Measurements from ENCODE around the gene KHDRBS2. TPM values are rescaled to one million over a fixed set of nuclear protein-coding genes. Genes with fewer than 3 reads are reported as not detected.

Gene KHDRBS2
- total and polyA plus RNA-seq, 2 donors (not counting 3 experiments of a cell fraction or from before 2014, with no cell fraction given), result not detected

- Histone ChIP-seq H2AFZ (ENCODE audit: low read depth, low read length) (no peak overlapping the region), H3K79me2 (ENCODE audit: control insufficient read depth, insufficient read depth, low read length) (no peaks in the 10 kb centered on the region), H3K27me3 (ENCODE audit: control insufficient read depth in 2 of 2, insufficient read depth in 2 of 2, low read length in 2 of 2) (no peaks in the 10 kb centered on the region), H3K36me3 (ENCODE audit: control insufficient read depth in 2 of 2, extremely low read depth in 1 of 2, insufficient read depth in 2 of 2, low read length in 2 of 2) (no peaks in the 10 kb centered on the region), H4K20me1 (replicated peaks; ENCODE audit: control insufficient read depth, extremely low read depth, insufficient read depth, low read length) (no peaks in the 10 kb centered on the region), H3K27ac (ENCODE audit: insufficient read depth, low read depth, low read length) (no peak overlapping the region), H3K4me2 (ENCODE audit: insufficient read depth, low read length) (no peak overlapping the region), H3K9me1 (replicated peaks; ENCODE audit: control insufficient read depth, extremely low read depth, insufficient read depth, low read length) (no peaks in the 10 kb centered on the region), H3K4me3 (replicated peaks in 1 of 3; ENCODE audit: insufficient read depth in 1 of 3, low read depth in 1 of 3, low read length in 3 of 3) (no peak overlapping the region), H3K9me3 (replicated peaks; ENCODE audit: control insufficient read depth, insufficient read depth, low read length) (peaks cover 3% of the 10 kb centered on the region), H3K4me1 (ENCODE audit: control insufficient read depth, extremely low read depth, insufficient read depth, low read length) (no peaks in the 10 kb centered on the region), H3K9ac (replicated peaks; ENCODE audit: extremely low read depth, insufficient read depth, low read length) (no peak overlapping the region)
- TF ChIP-seq MAX (IDR thresholded peaks at IDR 0.05; ENCODE audit: insufficient read depth, insufficient read length) (no peak), CTCF (IDR thresholded peaks at IDR 0.05; ENCODE audit: extremely low read depth in 1 of 2, insufficient read depth in 1 of 2, low read depth in 1 of 2, low read length in 2 of 2) (no peak), POLR2A (IDR thresholded peaks at IDR 0.05; ENCODE audit: low read depth, low read length) (no peak), EZH2 (IDR thresholded peaks at IDR 0.05; ENCODE audit: borderline replicate concordance, low read depth, low read length, severe bottlenecking) (no peak), MYC (IDR thresholded peaks at IDR 0.05; ENCODE audit: low read depth, low read length) (no peak), GATA2 (IDR thresholded peaks at IDR 0.05; ENCODE audit: insufficient read depth, insufficient read length, low read depth, low read length) (no peak), POLR2AphosphoS5 (IDR thresholded peaks at IDR 0.05; ENCODE audit: insufficient read depth, low read depth, low read length) (no peak), JUN (IDR thresholded peaks at IDR 0.05; ENCODE audit: borderline replicate concordance, insufficient read depth, insufficient read length, low read depth) (no peak), FOS (IDR thresholded peaks at IDR 0.05; ENCODE audit: borderline replicate concordance, insufficient read depth, low read length) (no peak)
- FAIRE-seq (no peak), DNase-seq (ENCODE audit: low read depth, low spot score) (no peak)
- intact Hi-C loops (cut with micrococcal nuclease), result no loop called here
- CTCF ChIA-PET, result no interaction called here
- POLR2A ChIA-PET, result no interaction called here
- no TSS peak for BruUV-seq (replicated peaks)
- dilution Hi-C loops (cut with MboI; ENCODE audit: extremely low pct_ligation_motif_present, low sequenced_read_pairs), result no loop called here
Observed at GRCh38 chr6:61949971-61950370, 336.1 kb downstream of the KHDRBS2 start.

All from endothelial cell of umbilical vein (primary cell).